Left lung (tissue), 14 donors: ENCODE measurements around the gene ARAF. TPM values are rescaled to one million over a fixed set of nuclear protein-coding genes. Genes with fewer than 3 reads are reported as not detected.
A peak's percentile ranks its signal among the peaks of the same experiment; 100 is the strongest.
"Not testable (repeated sequence)": the region's sequence is repeated elsewhere in the genome, so short reads cannot be mapped to it uniquely, and the experiment has no call there.

Experiments
- ATAC-seq: fragments of 200-7000 bp; cut with Tn5 transposase; one replicate; pipeline ENCODE4 v1.9.1; 2020; ENCODE audit warnings: moderate library complexity
- DNase-seq, 4 donors: peaks; one replicate each; pipeline ENCODE4 v3.0.0-alpha.2; 2013 to 2020
- H3K27ac ChIP-seq, 2 donors: fragments of 200-600 bp; sonication (generic) in 1 of 2; one replicate each; pipeline versions ENCODE4 v1.5.0 to v1.8.0; 2020 to 2021
- H3K27me3 ChIP-seq, 2 donors: fragments of 200-600 bp; sonication (generic) in 1 of 2; one replicate each; pipeline versions ENCODE4 v1.5.0 to v1.8.0; 2020 to 2021
- H3K36me3 ChIP-seq, 2 donors: fragments of 200-600 bp; sonication (generic) in 1 of 2; one replicate each; pipeline versions ENCODE4 v1.5.0 to v1.8.0; 2020 to 2021
- H3K4me1 ChIP-seq, 2 donors: fragments of 200-600 bp; one replicate each; pipeline ENCODE4 v1.8.0; 2021
- H3K4me3 ChIP-seq, 2 donors: fragments of 200-600 bp; sonication (generic) in 1 of 2; one replicate each; pipeline versions ENCODE4 v1.5.0 to v1.8.0; 2020 to 2021; ENCODE audit warnings: mild to moderate bottlenecking in 1 of 2
- H3K9me3 ChIP-seq, 2 donors: fragments of 200-600 bp; sonication (generic) in 1 of 2; one replicate each; pipeline versions ENCODE4 v1.5.0 to v1.8.0; 2020 to 2021
- CTCF ChIP-seq, 2 donors: fragments of 200-600 bp; sonication (generic) in 1 of 2; IDR thresholded peaks; one replicate each; pipeline versions ENCODE4 v1.5.0 to v1.8.0; 2021; ENCODE audit warnings: antibody characterized with exemption in 2 of 2
- intact Hi-C, 2 donors: fragments of 100-400 bp; cut with DNase I; formaldehyde crosslinking; loops; one replicate each; pipeline versions ENCODE4 v1.11.2 to v1.14.2; 2022
- long read RNA-seq, 12 donors: library from polyadenylated mRNA in 2 of 12; unstranded in 2 of 12; transcript quantifications; one replicate each; pipeline ENCODE4 v2.0.0 and lab custom pipeline, GENCODE V29; 2019 to 2026
- polyA plus RNA-seq, 6 donors: library from polyadenylated mRNA; unstranded; fragments of 120-200 nt; gene quantifications; one replicate each; pipeline ENCODE4 v1.2.1, GENCODE V29; 2013; ENCODE audit not compliant: insufficient read length in 6 of 6
- total RNA-seq, 2 donors: library from RNA; stranded (reverse); fragmentation: NEBNext Ultra II Directional; extraction: Animal tissue kit (Norgen Biotek cat#: 25700); gene quantifications; one replicate each; pipeline ENCODE4 v1.2.1, GENCODE V29; 2021
- donor health status: DM: no; HTN: yes; CAD: no.
- donor health status: DM: no; HTN: no; CAD: no.

The ARAF gene
- total RNA-seq, result 10 to 100 TPM; 92.7 to 93.1 TPM
- polyA plus RNA-seq, result 10 to 100 TPM; 47.5 to 57.0 (median 51.4) TPM
- long read RNA-seq, donor 1, result 0 reads
- long read RNA-seq, donor 2, partial matches to known transcripts, result 0 of 3 reads
- long read RNA-seq, donor 2, other reads (novel, unspliced or antisense), result 0 of 3 reads
- long read RNA-seq, donor 3, transcript ARAF-203 (16 exons, 2,458 nt), result major isoform, 6 of 7 reads
- long read RNA-seq, donor 3, partial matches to known transcripts, result 0 of 7 reads
- long read RNA-seq, donor 3, other reads (novel, unspliced or antisense), result 0 of 7 reads
- long read RNA-seq, donor 4, transcript ARAF-203 (16 exons, 2,458 nt), result major isoform, 12 of 18 reads
- long read RNA-seq, donor 4, partial matches to known transcripts, result 3 of 18 reads
- long read RNA-seq, donor 4, other reads (novel, unspliced or antisense), result 2 of 18 reads
- long read RNA-seq, donor 5, partial matches to known transcripts, result 0 of 3 reads
- long read RNA-seq, donor 5, other reads (novel, unspliced or antisense), result 0 of 3 reads
- long read RNA-seq, donor 6, partial matches to known transcripts, result 5 of 9 reads
- long read RNA-seq, donor 6, other reads (novel, unspliced or antisense), result 0 of 9 reads
- long read RNA-seq, donor 7, partial matches to known transcripts, result 0 of 5 reads
- long read RNA-seq, donor 7, other reads (novel, unspliced or antisense), result 0 of 5 reads
- long read RNA-seq, donor 8, transcript ARAF-203 (16 exons, 2,458 nt), result major isoform, 5 of 11 reads
- long read RNA-seq, donor 8, partial matches to known transcripts, result 6 of 11 reads
- long read RNA-seq, donor 8, other reads (novel, unspliced or antisense), result 0 of 11 reads
- long read RNA-seq, donor 9, result 0 reads
- long read RNA-seq, donor 10, transcript ARAF-203 (16 exons, 2,458 nt), result major isoform, 14 of 22 reads
- long read RNA-seq, donor 10, partial matches to known transcripts, result 6 of 22 reads
- long read RNA-seq, donor 10, other reads (novel, unspliced or antisense), result 2 of 22 reads
- long read RNA-seq, donor 11, transcript ARAF-202 (6 exons, 1,271 nt), result major isoform, 6 of 155 reads
- long read RNA-seq, donor 11, partial matches to known transcripts, result 145 of 155 reads
- long read RNA-seq, donor 11, other reads (novel, unspliced or antisense), result 0 of 155 reads
- long read RNA-seq, donor 12, partial matches to known transcripts, result 0 of 7 reads
- long read RNA-seq, donor 12, other reads (novel, unspliced or antisense), result 0 of 7 reads

GRCh38 chrX:47560934-47561658 is at the start of gene ARAF:
Gene ARAF (plus strand): TSS chrX:47561205. CDS start chrX:47562968, 1,763 bp downstream.
- peaks cover 0 to 32% of the 10 kb centered on the region in 2 donors for H3K4me1 ChIP-seq
- no peak for TF ChIP-seq CTCF (IDR thresholded peaks at IDR 0.05)
- intact Hi-C loops, result no loop called here

GRCh38 chrX:47512383-47512782 is 48.6 kb upstream of the ARAF start:
- H3K4me3 ChIP-seq, H3K36me3 ChIP-seq, H3K9me3 ChIP-seq, H3K27me3 ChIP-seq, H3K27ac ChIP-seq, DNase-seq, H3K4me1 ChIP-seq, intact Hi-C loops, ATAC-seq: not testable (repeated sequence)

More at GRCh38 chrX:47560934-47561658, at the start of gene ARAF:
- Histone ChIP-seq H3K4me3 (peak within 1 kb of the TSS; percentile 46 to 56), H3K9me3 (no peaks in the 10 kb centered on the region), H3K36me3 (peaks cover 0 to 26% of the 10 kb centered on the region in 2 donors), H3K27ac (peak within 1 kb of the TSS; percentile 89 to 96), H3K27me3 (no peaks in the 10 kb centered on the region)
- peak; percentile 94 to 99 (median 96) for DNase-seq
- peak; percentile 91 for ATAC-seq

GRCh38 chrX:47513034-47513965 is 47.7 kb upstream of the ARAF start:
- H3K4me1 ChIP-seq, H3K9me3 ChIP-seq, H3K27me3 ChIP-seq, DNase-seq, intact Hi-C loops, H3K36me3 ChIP-seq, H3K27ac ChIP-seq: not testable (repeated sequence)
- peak overlapping the region in 1 of 2 donors; percentile 28 for H3K4me3 ChIP-seq
- peak; percentile 67 for ATAC-seq

- no peak overlapping the region for H3K27ac ChIP-seq
- no peaks in the 10 kb centered on the region for H3K36me3 ChIP-seq
- no peak for ATAC-seq
- no peak for DNase-seq
- no peak overlapping the region for H3K4me3 ChIP-seq
- intact Hi-C loops, result no loop called here
- no peaks in the 10 kb centered on the region for H3K27me3 ChIP-seq
- no peaks in the 10 kb centered on the region for H3K9me3 ChIP-seq
- no peak for TF ChIP-seq CTCF (IDR thresholded peaks at IDR 0.05)
- peaks cover 0 to 5% of the 10 kb centered on the region in 2 donors for H3K4me1 ChIP-seq
These were observed 46.3 kb upstream of the ARAF start for GRCh38 chrX:47514533-47515235.
